HepG2 (cell line): Measurements from ENCODE around the gene GPATCH8. TPM values are rescaled to one million over a fixed set of nuclear protein-coding genes. Genes with fewer than 3 reads are reported as not detected.

Experiments used
- ATAC-seq: fragments of 200-7000 bp; cut with Tn5 transposase; 3 replicates; pipeline ENCODE4 v1.9.1; 2020; ENCODE audit warnings: mild to moderate bottlenecking, moderate library complexity
- BruUV-seq: library from RNA; stranded (reverse); fragments of 400-500 nt; replicated peaks from 2 replicates; lab custom pipeline; 2021; lab: Mats Ljungman, UMichigan
- CTCF ChIA-PET: fragments of 300-600 bp; formaldehyde crosslinking; extraction: SDS; loops from one replicate; lab custom pipeline; 2021; ENCODE audit warnings: low total read pairs, inconsistent platforms, low intra/inter-chr PET ratio; lab: Yijun Ruan, JAX
- POLR2A ChIA-PET: fragments of 350-600 bp; sonication (Branson Sonifier 250); formaldehyde crosslinking; loops from one replicate; lab custom pipeline; 2020; ENCODE audit warnings: antibody characterized with exemption, inconsistent platforms; lab: Yijun Ruan, JAX
- DNase-seq: peaks from one replicate; pipeline ENCODE4 v3.0.0-alpha.2; 2015; ENCODE audit warnings: low spot score
- FAIRE-seq: peaks from 3 replicates; lab custom pipeline; 2011; peaks lifted over from hg19 to GRCh38; lab: Jason Lieb, UNC
- H2AFZ ChIP-seq: one replicate; pipeline ENCODE4 v1.6.1; 2011; ENCODE audit warnings: low read length, inconsistent platforms
- H3K27ac ChIP-seq: fragments of 300-600 bp; 3 replicates; pipeline ENCODE4 v1.8.0; 2011; ENCODE audit warnings: mixed run types, mild to moderate bottlenecking, mixed read lengths, low read length, inconsistent platforms; ENCODE audit not compliant: insufficient read depth; ENCODE audit errors: extremely low read length
- H3K27me3 ChIP-seq, 2 experiments: fragments of 200-600 bp in 1 of 2; 2 replicates in 1 of 2; 3 replicates in 1 of 2; pipeline versions ENCODE4 v1.6.0 to v1.8.0; 2011; ENCODE audit warnings: low read length in 2 of 2, mild to moderate bottlenecking in 2 of 2, moderate library complexity in 2 of 2, inconsistent platforms in 1 of 2; ENCODE audit not compliant: insufficient read depth in 2 of 2, control insufficient read depth in 1 of 2
- H3K36me3 ChIP-seq, 2 experiments: fragments of 200-600 bp in 1 of 2; replicated peaks in 1 of 2; 2 replicates in 1 of 2; 3 replicates in 1 of 2; pipeline versions ENCODE4 v1.5.1 to v1.8.0; 2011; ENCODE audit warnings: low read length in 2 of 2, inconsistent platforms in 1 of 2; ENCODE audit not compliant: insufficient read depth in 2 of 2, control insufficient read depth in 1 of 2
- H3K4me1 ChIP-seq: 2 replicates; pipeline ENCODE4 v1.5.1; 2012; ENCODE audit warnings: low read length, inconsistent platforms; ENCODE audit not compliant: insufficient read depth
- H3K4me2 ChIP-seq: 2 replicates; pipeline ENCODE4 v1.6.0; 2011; ENCODE audit warnings: low read depth, low read length, inconsistent platforms
- H3K4me3 ChIP-seq, 3 experiments: fragments of 200-600 bp in 1 of 3; sonication (generic), shearing (Covaris generic) in 1 of 3; replicated peaks in 1 of 3; 2 replicates each; pipeline ENCODE4 v1.5.1; 2011 to 2016; ENCODE audit warnings: low read length in 3 of 3, inconsistent platforms in 2 of 3, low read depth in 2 of 3, mild to moderate bottlenecking in 2 of 3, control low read depth in 1 of 3, mixed read lengths in 1 of 3; ENCODE audit not compliant: insufficient read depth in 1 of 3
- H3K79me2 ChIP-seq: one replicate; pipeline ENCODE4 v1.6.1; 2011; ENCODE audit warnings: low read length, inconsistent platforms; ENCODE audit not compliant: insufficient read depth
- H3K9ac ChIP-seq: 2 replicates; pipeline ENCODE4 v1.6.0; 2011; ENCODE audit warnings: mild to moderate bottlenecking, low read depth, low read length, inconsistent platforms; ENCODE audit not compliant: insufficient read depth
- H3K9me3 ChIP-seq: 2 replicates; pipeline ENCODE4 v1.5.1; 2012; ENCODE audit warnings: mild to moderate bottlenecking, low read length
- H4K20me1 ChIP-seq: 2 replicates; pipeline ENCODE4 v1.6.0; 2011; ENCODE audit warnings: inconsistent platforms, mild to moderate bottlenecking, low read length, moderate library complexity; ENCODE audit not compliant: insufficient read depth
- CHCHD3 ChIP-seq: sonication (generic); formaldehyde crosslinking; IDR thresholded peaks from 2 replicates; pipeline ENCODE4 v1.8.0; 2022; ENCODE audit warnings: mild to moderate bottlenecking, missing genetic modification reagents, moderate library complexity
- FOSL2 ChIP-seq: sonication (generic); formaldehyde crosslinking; IDR thresholded peaks from 2 replicates; pipeline ENCODE4 v1.4.0; 2020; ENCODE audit warnings: missing genetic modification reagents
- FOXK1 ChIP-seq: sonication (generic); formaldehyde crosslinking; IDR thresholded peaks from 2 replicates; pipeline ENCODE4 v1.4.0; 2020; ENCODE audit warnings: low read depth, missing genetic modification reagents, borderline replicate concordance
- NFYC ChIP-seq: IDR thresholded peaks from 2 replicates; pipeline ENCODE4 v1.6.1; 2016; ENCODE audit warnings: missing genetic modification reagents, missing compliant biosample characterization
- PHF8 ChIP-seq: sonication (generic); formaldehyde crosslinking; IDR thresholded peaks from 2 replicates; pipeline ENCODE4 v1.5.0; 2020; ENCODE audit warnings: missing genetic modification reagents
- RBM22 ChIP-seq: fragments of 200-400 bp; formaldehyde crosslinking; optimal IDR thresholded peaks from 2 replicates; pipeline ENCODE3; 2017; ENCODE audit warnings: mild to moderate bottlenecking, low read length, moderate library complexity
- REXO4 ChIP-seq: sonication (generic); formaldehyde crosslinking; IDR thresholded peaks from 2 replicates; pipeline ENCODE4 v1.8.0; 2022; ENCODE audit warnings: missing genetic modification reagents, mild to moderate bottlenecking, borderline replicate concordance
- RFX3 ChIP-seq: IDR thresholded peaks from 2 replicates; pipeline ENCODE4 v1.6.1; 2016; ENCODE audit warnings: missing biosample characterization, missing genetic modification reagents
- SNAI1 ChIP-seq: sonication (generic); formaldehyde crosslinking; IDR thresholded peaks from 2 replicates; pipeline ENCODE4 v1.5.0; 2020; ENCODE audit warnings: mild to moderate bottlenecking, missing genetic modification reagents, borderline replicate concordance
- STAT6 ChIP-seq: sonication (generic); formaldehyde crosslinking; IDR thresholded peaks from 2 replicates; pipeline ENCODE4 v1.4.0; 2020; ENCODE audit warnings: missing genetic modification reagents, mild to moderate bottlenecking, borderline replicate concordance
- ZNF263 ChIP-seq: sonication (generic); formaldehyde crosslinking; IDR thresholded peaks from 2 replicates; pipeline ENCODE4 v1.4.0; 2020; ENCODE audit warnings: missing genetic modification reagents
- ZNF577 ChIP-seq: sonication (generic); formaldehyde crosslinking; IDR thresholded peaks from 2 replicates; pipeline ENCODE4 v1.4.0; 2020; ENCODE audit warnings: mild to moderate bottlenecking, low read depth, missing genetic modification reagents, borderline replicate concordance
- ZNF883 ChIP-seq: sonication (generic); formaldehyde crosslinking; IDR thresholded peaks from 2 replicates; pipeline ENCODE4 v1.5.1; 2020; ENCODE audit warnings: mild to moderate bottlenecking, missing genetic modification reagents; ENCODE audit errors: not compliant biosample characterization
- WGBS: methylation state at CpG from one replicate; pipeline ENCODE4 v1.1.6; 2017; ENCODE audit warnings: low lambda C conversion rate; 5-methylcytosine and 5-hydroxymethylcytosine counted together
- in situ Hi-C: cut with HindIII; loops from 2 replicates; pipeline ENCODE4 v1.10.0; 2017; ENCODE audit warnings: low pct_unique_long_range_greater_than_20kb; ENCODE audit not compliant: extremely low pct_ligation_motif_present
- intact Hi-C: fragments of 100-400 bp; cut with micrococcal nuclease; formaldehyde crosslinking; loops from one replicate; pipeline ENCODE4 v1.10.0; 2022; ENCODE audit not compliant: unreplicated experiment
- polyA plus RNA-seq, 8 experiments: library from polyadenylated mRNA; depleted of rRNA in 3 of 8; stranded (reverse) in 7 of 8; unstranded in 1 of 8; fragments of >200 nt; fragmentation: Illumina TruSeq in 4 of 8; extraction: Trizol in 4 of 8; gene quantifications; 2 replicates each; pipeline versions ENCODE4 v1.2.1 to v1.2.3, GENCODE V29; 2011 to 2016; ENCODE audit warnings: low read depth in 4 of 8, missing spikeins in 1 of 8, mixed read lengths in 1 of 8; ENCODE audit not compliant: insufficient read depth in 1 of 8
- total RNA-seq, 5 experiments: library from RNA; depleted of rRNA; stranded (reverse); fragments of >200 nt; fragmentation: Illumina TruSeq; extraction: Trizol; gene quantifications; 2 replicates each; pipeline ENCODE4 v1.2.3, GENCODE V29; 2016; ENCODE audit warnings: low read depth in 1 of 5
- TF ChIP-seq, protein P1 (sequence below): sonication (generic); formaldehyde crosslinking; IDR thresholded peaks from 2 replicates; pipeline ENCODE4 v1.8.1; 2023; ENCODE audit warnings: mild to moderate bottlenecking, missing genetic modification reagents, borderline replicate concordance
- TF ChIP-seq, protein P2 (sequence below): sonication (generic); formaldehyde crosslinking; IDR thresholded peaks from 2 replicates; pipeline ENCODE4 v1.8.0; 2022; ENCODE audit warnings: mild to moderate bottlenecking, missing genetic modification reagents, moderate library complexity

The GPATCH8 gene
- total and polyA plus RNA-seq, 2 of the 13 experiments (the other 11 are each of a cell fraction or from before 2014, with no cell fraction given): 20.7 to 21.5 TPM

DNA sequence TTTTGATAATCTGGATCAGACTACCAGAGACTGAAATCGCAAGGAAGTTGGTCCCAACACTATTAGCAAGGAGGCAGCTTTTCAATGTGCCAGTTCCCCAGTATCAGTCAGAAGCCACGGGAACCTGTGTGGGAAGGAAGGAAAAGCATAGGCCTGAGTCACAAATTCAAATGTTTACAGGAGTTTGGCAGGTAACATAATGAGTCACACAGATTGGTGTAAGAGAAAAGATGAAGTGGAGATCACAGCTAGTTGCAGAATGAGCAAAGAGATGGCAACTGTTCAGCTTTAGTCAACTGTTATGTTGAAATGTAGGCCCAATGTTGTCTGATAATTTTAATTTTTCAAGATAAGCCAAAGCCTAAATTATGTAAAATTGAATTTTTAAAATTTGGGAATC is 85.7 kb downstream of the GPATCH8 start:
- TF ChIP-seq FOSL2 (CRISPR knock-in tag) (peak; percentile 35; the same call in 1 of the 2 replicates), ZNF263 (no peak), RBM22 (peak; percentile 8), REXO4 (CRISPR knock-in tag) (no peak), SNAI1 (CRISPR knock-in tag) (no peak), FOXK1 (CRISPR knock-in tag) (no peak), STAT6 (CRISPR knock-in tag) (no peak), PHF8 (no peak), CHCHD3 (CRISPR knock-in tag) (no peak), ZNF577 (no peak), NFYC (CRISPR knock-in tag) (no peak), RFX3 (CRISPR knock-in tag) (no peak), ZNF883 (CRISPR knock-in tag) (no peak)
- TF ChIP-seq, protein P1, sequence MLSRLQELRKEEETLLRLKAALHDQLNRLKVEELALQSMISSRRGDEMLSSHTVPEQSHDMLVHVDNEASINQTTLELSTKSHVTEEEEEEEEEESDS (CRISPR knock-in tag): no peak
- TF ChIP-seq, protein P2, sequence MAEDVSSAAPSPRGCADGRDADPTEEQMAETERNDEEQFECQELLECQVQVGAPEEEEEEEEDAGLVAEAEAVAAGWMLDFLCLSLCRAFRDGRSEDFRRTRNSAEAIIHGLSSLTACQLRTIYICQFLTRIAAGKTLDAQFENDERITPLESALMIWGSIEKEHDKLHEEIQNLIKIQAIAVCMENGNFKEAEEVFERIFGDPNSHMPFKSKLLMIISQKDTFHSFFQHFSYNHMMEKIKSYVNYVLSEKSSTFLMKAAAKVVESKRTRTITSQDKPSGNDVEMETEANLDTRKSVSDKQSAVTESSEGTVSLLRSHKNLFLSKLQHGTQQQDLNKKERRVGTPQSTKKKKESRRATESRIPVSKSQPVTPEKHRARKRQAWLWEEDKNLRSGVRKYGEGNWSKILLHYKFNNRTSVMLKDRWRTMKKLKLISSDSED (CRISPR knock-in tag): no peak
- no peak for ATAC-seq

More for the DNA sequence above, 85.7 kb downstream of the GPATCH8 start:
- intact Hi-C loops (no loop called here), in situ Hi-C loops (no loop called here)
- no peaks in the 10 kb centered on the region for H3K79me2 ChIP-seq
- H3K9me3 ChIP-seq: no peaks in the 10 kb centered on the region
- H3K4me3 ChIP-seq: no peak overlapping the region
- no peaks in the 10 kb centered on the region for H4K20me1 ChIP-seq
- H3K4me2 ChIP-seq: no peak overlapping the region
- H3K9ac ChIP-seq: no peak overlapping the region
- ChIA-PET POLR2A (no interaction called here), CTCF (no interaction called here)
- no peaks in the 10 kb centered on the region for H3K27me3 ChIP-seq
- no peak overlapping the region for H2AFZ ChIP-seq
- no peak for FAIRE-seq
- no peak overlapping the region for H3K27ac ChIP-seq
- H3K4me1 ChIP-seq: no peaks in the 10 kb centered on the region
- no TSS peak for BruUV-seq
- H3K36me3 ChIP-seq: peaks cover 13 to 43% of the 10 kb centered on the region in 2 experiments; a peak in 4 of 5 replicates
- WGBS: 93% methylated on average over 2 of the region's 2 CpGs
- DNase-seq: peak; percentile 20
